Measurements from ENCODE around the gene CRBN.

Gene CRBN

DNA sequence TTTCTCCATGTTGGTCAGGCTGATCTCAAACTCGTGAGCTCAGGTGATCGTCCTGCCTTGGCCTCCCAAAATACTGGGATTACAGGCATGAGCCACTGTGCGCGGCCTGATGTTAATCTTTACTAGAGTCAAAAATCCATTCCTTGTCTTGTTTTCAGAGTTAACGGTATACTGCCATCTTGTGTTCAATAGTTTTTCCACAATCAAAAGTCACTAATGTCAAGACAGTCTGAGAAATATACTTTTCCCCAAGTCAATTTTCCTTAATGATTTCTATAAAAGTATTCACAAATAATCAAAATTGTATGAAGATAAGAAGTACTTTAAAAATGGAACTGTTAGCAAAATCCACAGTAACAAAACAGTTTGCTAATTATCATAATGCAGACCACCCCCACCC lies 8.5 kb downstream of the CRBN start:
- peak; percentile 65 for DNase-seq

GRCh38 chr3:3165650-3166049 lies 13.8 kb downstream of the CRBN start:
- DNase-seq: no peak

DNA sequence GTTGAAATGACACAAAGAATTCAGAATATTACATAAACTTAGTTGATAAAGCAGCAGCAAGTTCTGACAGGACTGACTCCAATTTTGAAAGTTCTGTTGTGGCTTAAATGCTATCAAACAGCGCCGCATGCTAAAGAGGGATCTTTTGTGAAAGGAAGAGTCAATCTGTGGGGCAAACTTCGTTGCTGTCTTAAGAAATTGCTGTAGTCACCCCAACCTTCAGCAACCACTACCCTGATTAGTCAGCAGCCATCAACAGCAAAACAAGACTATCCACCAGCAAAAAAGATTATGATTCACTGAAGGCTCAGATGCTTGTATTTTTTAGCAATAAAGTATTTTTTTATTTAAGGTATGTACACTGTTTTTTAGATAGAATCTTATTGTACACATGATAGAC lies 14.2 kb downstream of the CRBN start:
- DNase-seq: no peak

DNA sequence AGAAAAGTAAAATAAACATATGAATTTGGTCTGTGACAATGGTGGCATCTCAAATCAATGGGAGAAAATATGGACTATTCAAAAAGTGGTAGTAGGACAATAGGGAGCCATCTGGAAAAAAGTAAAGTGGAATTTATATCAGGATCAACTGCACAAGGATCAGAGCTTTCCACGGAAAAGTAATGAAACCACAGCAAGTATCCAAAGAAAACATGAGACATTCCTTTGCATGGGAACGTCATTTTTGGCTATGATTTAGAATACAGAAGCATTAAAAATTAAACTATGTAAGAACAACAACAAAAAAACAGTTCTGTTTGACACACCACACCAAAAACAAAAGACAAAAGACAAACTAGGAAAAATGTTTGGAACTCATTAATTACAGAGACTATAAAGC lies 18.7 kb downstream of the CRBN start:
- no peak for DNase-seq

DNA sequence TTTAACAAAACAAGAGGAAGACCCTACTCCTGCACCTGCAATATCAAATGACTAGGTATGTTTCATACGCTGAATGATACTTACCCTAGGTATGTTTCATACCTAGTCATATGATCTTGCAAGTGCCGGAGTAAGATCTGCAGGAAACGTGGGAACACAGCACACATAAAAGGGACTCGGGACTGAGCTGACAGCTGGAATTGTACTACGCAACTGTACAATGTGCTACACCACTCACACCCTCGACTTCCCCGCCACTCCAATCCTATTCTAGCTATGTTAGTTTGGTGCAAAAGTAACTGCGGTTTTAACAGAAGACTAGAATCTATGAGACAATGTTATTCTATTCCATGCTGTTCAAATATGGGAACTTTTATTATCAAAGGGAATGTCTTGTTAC lies 22.0 kb downstream of the CRBN start:
- no peak for DNase-seq

DNA sequence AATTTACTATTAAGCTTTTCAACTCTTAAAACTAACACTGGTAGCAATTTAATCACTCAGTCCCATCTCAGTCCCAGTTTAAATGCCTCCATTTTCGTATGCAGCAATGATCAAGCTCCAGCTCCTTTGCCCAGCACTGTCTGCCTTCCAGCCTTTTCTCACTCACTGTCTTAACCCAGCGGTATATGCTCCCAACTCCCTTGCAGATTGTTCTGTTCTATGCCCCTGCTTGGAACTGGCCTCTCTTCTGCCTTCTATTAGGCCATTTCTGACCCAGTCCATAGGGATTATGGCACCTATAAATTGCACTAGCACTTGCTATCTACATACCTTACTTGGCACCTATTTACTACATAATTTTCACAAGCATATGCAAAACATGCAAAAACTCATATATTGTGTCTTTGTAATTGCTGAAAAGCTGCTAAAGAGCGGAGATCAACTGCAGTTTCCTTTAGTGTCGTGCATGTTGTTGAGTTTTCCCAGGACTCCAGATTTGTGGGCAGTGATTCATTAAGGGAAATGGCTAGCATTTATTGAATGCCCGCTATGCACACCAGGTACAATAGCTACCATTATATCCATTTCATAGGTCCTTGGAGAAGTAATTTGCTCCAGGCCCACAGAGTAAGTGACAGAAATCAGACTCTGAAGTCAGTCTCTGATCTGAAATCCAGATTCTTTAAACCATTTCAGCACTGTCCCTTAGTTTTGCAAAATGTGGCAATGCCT lies 24.4 kb downstream of the CRBN start:
- no peak for DNase-seq

- DNase-seq: no peak
Measured at GRCh38 chr3:3151513-3151912, 28.0 kb downstream of the CRBN start.

DNA sequence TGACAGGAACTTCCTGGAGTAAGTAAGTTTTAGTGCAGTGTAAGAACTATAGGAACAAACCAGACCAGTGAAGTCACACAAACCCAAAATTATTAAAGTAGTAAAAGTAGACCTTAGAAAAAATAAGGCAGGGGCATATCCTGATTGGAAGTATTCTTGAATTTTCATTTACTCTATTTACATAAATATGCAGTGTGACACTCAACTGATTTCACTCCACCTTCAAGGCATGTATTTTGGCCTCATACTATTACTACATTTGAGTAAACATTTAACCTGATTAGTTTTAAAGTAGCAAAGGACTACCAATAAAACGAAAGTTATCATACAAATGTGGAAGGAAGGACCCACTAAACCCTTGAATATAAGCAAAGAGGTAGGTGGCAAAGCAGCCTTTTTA lies 29.9 kb downstream of the CRBN start:
- no peak for DNase-seq

DNA sequence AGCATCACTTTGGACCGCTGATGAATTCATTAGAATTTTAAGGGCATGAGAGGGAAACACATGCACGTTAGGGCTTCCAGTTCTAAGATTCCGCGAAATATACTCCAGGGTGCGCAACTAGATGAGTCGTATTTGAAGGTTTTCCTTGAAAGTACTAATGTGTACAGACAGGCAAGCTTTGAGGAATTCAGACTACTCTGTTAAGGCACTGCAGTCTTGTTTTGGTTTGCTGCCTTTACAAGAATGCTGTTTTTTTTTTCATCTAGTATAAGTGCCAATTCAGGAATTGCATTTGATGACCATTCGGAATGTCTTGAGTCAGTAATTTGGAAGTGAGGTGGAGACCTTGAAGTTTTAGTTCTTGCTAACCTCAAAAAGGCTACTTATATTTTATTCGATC lies 33.7 kb downstream of the CRBN start:
- DNase-seq: no peak

GRCh38 chr3:3141939-3142338 lies 37.6 kb downstream of the CRBN start:
- no peak for DNase-seq

DNA sequence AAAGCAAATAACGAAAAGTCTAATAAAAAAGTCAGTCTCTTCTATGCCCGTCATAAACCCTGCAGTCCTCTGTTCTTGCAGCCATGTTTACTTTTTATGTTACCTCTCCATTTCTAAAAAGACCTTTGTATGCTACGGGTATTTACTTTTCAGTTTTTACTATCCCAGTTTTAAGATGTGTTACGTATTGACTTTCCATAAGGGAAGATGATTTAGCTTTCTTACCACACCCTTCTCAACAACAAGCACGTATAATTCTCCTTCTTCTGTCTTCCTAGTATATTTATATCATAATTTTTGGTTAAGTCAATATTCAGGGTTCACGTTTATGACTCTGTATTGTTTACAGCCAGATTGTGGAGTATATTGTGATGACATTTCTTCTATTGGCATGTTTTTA lies 42.0 kb downstream of the CRBN start:
- no peak for DNase-seq

DNA sequence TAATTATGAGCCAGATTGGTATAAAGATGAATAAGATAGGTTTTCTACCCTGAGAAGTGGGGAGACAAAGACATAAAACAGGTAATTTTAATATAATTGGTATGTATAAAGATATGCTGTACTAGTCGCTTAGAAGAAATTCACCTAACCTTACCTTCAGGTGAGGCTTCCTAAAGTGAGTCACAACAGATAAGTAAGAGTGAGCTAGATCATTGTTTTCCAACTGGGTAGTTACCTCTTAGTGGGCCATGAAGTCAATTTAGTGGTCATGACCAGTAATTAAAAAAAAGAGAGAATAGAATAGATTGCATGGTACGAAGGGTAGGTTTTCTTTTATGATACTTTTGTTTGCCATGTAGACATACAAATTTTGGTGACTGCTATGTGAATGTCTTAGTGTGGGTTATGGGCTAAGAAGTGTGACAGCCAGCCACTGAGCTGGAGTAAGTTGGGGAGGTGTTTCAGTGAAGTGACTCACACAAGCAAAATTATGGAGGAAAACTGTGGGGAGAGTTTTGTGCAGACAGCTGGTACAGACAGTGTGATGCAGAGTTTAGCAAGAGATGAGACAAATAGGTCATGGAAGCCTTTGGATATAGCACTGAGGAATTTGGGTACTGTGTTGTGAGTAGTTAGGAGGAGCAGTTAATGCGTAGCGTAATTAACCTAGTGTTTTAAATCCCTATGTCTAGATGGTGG lies 44.6 kb downstream of the CRBN start:
- DNase-seq: no peak

GRCh38 chr3:3133500-3133899 lies 46.0 kb downstream of the CRBN start:
- DNase-seq: no peak

DNA sequence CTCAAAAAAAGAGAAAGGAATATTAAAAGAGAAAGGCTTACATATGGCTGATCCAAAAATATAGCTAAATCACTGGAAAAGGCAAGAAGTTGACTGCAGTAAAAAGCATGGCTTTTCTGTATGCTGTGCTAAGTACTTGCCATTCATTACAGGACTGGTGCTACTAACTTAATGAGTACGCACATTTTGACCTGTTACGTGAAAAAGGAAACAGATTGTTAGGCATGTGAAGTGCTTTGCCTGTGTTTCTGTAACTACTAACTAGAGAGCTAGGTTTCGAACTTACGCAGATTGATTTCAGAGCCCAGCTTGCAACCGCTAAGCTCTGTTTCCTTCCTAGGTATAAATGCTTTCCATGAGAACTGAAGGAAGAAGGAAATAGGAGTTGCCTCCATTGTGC lies 49.9 kb downstream of the CRBN start:
- DNase-seq: no peak

DNA sequence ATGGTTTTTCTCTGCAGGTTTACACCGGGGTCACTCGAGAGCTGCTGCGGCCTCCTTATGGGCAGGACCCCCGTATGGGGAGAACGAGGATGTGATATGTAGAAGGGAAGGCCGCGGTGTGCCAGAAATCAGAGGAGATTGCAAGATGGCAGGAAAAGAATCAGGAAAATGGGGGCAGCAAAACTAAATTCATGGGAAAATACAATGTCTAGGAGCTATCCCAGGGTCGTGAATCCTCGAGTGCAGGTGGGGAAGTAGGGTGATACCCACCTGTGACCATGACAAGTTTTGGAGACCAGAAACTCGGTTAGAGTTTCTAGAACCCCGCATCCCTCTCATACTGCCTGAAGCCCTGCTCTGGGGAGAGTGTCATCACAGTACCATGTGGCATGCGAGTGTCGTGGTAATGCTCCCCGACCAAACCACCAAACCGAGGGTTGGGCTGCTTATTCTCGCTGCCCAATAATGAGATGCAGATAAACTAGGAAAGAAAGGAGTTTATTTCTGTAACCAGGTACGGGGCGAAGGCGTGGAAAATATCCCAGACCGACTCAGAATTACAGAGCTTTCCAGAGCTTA lies 52.0 kb downstream of the CRBN start:
- peak; percentile 67 for DNase-seq

- peak; percentile 98 for DNase-seq
Measured at GRCh38 chr3:3126477-3127431, 52.7 kb downstream of the CRBN start, which contains the start of gene TRNT1. TRNT1 (plus strand) TSS chr3:3126940; CDS start chr3:3129041, 2,101 bp downstream.

GRCh38 chr3:3125977-3126376 lies 53.5 kb downstream of the CRBN start:
- no peak for DNase-seq

DNA sequence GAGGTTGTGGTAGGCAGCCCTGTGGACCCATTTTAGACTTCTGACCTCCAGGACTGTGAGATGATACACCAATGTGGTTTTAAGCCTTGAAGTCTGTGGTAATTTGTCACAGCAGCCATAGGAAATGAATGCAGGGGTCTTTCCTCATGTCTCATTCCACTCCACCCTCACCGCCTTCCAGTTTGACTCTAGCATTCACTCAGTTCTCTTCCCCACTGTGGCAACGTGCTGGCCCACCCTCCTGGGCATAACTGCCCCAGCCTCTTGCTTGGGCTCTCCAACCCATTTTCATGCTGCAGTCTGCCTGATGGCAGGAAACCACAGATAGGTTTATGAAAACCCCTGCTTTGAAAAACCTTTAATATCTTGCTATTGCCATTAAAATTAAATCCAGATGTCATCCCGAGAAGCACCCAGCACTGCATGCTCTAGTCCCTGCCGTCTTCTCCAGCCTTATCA lies 60.1 kb downstream of the CRBN start:
- no peak for DNase-seq

DNA sequence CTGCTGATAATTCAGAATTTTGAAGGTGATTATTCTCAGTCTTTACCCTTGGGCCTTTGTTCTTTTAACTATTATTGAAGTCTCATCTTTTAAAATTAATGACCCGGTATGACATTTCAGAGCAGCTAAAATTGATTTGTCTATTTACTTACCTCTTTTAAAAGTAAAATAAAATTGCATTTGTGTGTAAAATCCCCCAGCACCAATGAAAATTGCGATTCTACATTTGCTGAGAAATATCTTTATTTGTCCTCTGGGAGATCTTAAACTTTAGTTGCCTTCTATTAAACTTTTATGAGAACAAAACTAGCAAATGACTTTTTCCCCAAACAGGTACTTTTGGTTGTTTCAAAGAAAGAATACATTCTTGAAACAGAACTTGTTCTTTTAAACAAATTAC lies 61.8 kb downstream of the CRBN start:
- no peak for DNase-seq

- no peak for DNase-seq
Measured at GRCh38 chr3:3113042-3113709, 66.3 kb downstream of the CRBN start.

DNA sequence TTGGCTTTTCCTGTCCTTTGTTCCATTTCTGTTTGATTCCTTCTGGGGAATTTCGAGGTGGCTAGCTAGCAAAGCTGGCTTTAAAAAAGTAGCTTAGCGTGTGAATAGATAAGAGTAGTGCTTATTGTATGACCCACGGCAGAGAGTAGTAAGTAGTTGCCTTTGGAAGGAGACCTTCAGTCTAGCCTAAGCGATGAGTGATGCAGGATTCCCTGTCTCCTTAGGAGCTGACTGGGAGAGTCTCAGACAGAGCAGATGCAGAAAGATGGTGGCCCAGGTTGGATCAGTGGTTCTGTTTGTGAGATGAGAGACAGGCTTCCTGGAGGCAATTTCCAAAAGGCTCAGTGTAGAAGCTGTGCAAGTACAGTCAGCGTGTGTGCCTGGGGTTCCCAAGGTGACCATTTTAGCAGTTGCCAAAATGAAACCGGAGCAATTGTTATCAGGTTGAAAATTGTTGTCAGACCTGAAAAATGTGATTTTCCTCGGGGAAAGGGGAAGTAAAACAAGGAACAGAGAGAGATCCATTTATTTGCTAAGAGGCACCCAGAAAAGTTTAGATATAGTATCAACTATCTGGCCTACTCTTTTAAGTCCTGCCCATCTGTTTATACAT lies 68.6 kb downstream of the CRBN start:
- peak; percentile 51 for DNase-seq

DNA sequence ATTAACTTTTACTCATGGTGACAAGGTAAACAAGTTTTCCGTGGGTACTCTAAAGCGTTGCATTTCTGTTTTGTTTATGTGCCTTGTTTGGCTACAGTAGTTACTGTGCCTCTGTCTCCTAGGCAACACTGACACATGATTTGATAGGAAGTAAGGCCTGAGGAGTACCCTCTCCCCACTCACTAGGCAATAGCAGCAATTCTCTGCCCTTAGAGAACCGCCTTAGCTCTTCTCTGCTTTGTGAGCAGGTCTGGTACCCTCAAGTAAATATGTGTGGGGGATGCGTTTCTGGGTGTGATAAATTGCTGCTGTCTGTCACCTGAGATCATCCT lies 69.2 kb downstream of the CRBN start, which contains the start of gene IL5RA:
TSS of gene IL5RA (minus strand) at position 76 of the 332 bp plus-strand sequence. CDS start 5,390 bp downstream, outside the sequence.
- peak; percentile 79 for DNase-seq
